DOHH2 (cell line): ENCODE results near the gene AGO3.

Experiments used
- EZH2phosphoT487 ChIP-seq: fragments of 200-600 bp; sonication (generic); IDR thresholded peaks from 2 replicates; pipeline ENCODE4 v1.6.1; 2017; ENCODE audit warnings: borderline replicate concordance, mild to moderate bottlenecking, antibody characterized with exemption, low read length, moderate library complexity, mixed read lengths
- TF ChIP-seq, protein P1 (sequence below): fragments of 200-600 bp; sonication (generic); IDR thresholded peaks from one replicate; pipeline ENCODE4 v1.5.1; 2014; ENCODE audit warnings: antibody characterized with exemption, mild to moderate bottlenecking, low read depth, low read length; ENCODE audit not compliant: poor library complexity, severe bottlenecking

DNA sequence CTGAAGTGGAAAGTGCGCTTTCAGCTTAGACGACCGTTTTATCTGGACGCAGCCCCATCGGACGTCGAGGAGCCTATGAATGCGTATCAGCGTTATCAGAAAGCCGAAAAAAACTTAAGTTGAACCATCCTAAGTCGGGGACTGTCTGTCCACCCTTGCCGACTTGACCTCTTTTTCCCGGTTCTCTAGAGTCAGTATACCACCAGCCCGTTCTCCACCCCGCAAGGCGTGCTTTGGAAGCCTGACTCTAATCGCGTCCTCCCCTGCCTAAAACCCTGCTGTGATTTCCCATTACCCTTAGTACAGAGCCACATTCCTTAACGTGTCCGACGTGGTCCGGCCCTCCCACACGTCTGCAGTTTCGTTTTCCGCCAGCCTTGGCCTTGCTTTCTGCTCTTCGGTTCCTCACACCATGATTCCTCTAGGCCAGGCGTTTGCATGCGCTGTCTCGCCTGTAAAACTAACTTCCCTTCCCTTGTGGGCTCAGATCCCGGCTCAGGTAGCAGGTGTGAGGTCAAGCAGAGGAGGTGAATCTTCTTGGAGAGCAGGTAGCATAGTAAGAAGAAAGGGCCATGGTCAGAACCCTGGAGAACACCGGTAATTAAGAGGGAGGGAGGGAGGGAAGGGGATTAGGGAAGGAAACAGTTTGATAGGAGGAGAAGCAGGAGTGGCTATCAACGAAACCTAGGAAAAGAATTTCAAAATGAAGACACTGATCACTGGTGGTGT, 158.7 kb downstream of the AGO3 start:
- TF ChIP-seq, protein P1, sequence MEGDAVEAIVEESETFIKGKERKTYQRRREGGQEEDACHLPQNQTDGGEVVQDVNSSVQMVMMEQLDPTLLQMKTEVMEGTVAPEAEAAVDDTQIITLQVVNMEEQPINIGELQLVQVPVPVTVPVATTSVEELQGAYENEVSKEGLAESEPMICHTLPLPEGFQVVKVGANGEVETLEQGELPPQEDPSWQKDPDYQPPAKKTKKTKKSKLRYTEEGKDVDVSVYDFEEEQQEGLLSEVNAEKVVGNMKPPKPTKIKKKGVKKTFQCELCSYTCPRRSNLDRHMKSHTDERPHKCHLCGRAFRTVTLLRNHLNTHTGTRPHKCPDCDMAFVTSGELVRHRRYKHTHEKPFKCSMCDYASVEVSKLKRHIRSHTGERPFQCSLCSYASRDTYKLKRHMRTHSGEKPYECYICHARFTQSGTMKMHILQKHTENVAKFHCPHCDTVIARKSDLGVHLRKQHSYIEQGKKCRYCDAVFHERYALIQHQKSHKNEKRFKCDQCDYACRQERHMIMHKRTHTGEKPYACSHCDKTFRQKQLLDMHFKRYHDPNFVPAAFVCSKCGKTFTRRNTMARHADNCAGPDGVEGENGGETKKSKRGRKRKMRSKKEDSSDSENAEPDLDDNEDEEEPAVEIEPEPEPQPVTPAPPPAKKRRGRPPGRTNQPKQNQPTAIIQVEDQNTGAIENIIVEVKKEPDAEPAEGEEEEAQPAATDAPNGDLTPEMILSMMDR, result no peak
- TF ChIP-seq EZH2phosphoT487, result no peak
